Astrocyte of the hippocampus (primary cell): Measurements from ENCODE around the gene SPPL3.
"Not testable (repeated sequence)": the region's sequence is repeated elsewhere in the genome, so short reads cannot be mapped to it uniquely, and the experiment has no call there.

Experiments
- DNase-seq: peaks from one replicate; pipeline ENCODE4 v3.0.0; 2011; ENCODE audit warnings: low read depth, low spot score

Gene SPPL3

GRCh38 chr12:120844768-120845449 lies 59.2 kb downstream of the SPPL3 start:
- DNase-seq = no peak

DNA sequence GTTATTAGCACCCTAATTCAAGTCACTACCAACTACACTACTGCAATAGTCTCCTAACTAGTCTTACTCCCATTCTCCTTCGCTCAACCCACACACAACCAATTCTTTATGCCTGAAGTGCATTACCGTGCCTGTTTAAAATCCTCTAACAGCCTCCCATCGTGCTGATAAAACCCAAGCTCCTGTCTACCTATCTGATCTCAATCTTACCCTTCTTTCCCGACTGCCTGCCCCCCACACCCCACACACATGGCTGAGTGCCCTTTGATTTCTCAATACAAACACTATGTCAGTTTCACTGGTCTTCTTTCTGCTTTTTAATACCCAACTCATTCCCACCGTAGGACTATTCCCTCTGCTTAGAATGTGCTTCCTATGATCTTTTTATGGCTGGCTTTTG lies 59.9 kb downstream of the SPPL3 start:
- no peak for DNase-seq

- no peak for DNase-seq
These were observed 60.7 kb downstream of the SPPL3 start for GRCh38 chr12:120843472-120843871.

- DNase-seq = no peak
These were observed 61.6 kb downstream of the SPPL3 start for GRCh38 chr12:120842595-120842994.

- DNase-seq = no peak
These were observed 62.6 kb downstream of the SPPL3 start for GRCh38 chr12:120841525-120841924.

- no peak for DNase-seq
These were observed 64.7 kb downstream of the SPPL3 start for GRCh38 chr12:120839503-120839902.

GRCh38 chr12:120838629-120839383 lies 65.4 kb downstream of the SPPL3 start:
- not testable (repeated sequence) for DNase-seq

- DNase-seq = no peak
These were observed 68.0 kb downstream of the SPPL3 start for GRCh38 chr12:120836114-120836684.

GRCh38 chr12:120835657-120836056 lies 68.5 kb downstream of the SPPL3 start:
- DNase-seq = peak; percentile 29

GRCh38 chr12:120835304-120835612 lies 68.9 kb downstream of the SPPL3 start:
- DNase-seq = no peak

DNA sequence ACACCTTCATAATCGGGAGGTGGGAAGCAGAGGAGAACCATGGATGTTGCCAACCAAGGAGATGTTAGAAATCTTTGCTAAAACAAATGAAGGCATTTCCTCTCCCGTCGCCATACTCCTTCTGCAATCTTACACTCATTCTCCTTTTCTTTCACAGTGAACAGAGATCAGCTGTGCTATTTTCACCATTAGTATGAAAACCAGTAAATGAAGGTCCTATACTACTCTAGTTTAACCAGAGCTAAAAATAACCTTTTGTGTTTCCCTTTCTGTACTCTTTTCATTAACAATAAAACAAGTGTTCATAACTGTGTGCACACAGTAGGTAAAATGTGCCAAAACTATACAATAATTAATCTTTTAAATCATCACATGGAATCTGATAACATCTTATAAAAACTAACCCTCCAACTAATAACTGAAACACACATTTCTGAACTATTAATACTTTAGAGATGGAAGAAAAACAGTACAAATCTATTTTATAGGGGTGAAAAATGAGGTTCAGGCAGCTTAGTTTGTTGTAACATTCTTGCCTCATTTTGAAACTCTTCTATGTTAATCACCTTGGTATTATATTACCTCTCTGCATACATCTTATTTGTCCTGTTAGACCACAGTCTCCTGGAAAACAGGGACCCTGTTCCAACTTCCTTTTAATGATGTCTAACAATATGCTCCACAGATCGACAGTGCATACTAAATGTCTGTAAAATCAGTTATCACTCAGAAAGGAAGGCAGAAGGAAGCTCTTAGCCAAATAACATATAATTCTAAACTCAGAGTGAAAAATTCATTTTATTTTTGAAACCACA lies 69.5 kb downstream of the SPPL3 start:
- no peak for DNase-seq

DNA sequence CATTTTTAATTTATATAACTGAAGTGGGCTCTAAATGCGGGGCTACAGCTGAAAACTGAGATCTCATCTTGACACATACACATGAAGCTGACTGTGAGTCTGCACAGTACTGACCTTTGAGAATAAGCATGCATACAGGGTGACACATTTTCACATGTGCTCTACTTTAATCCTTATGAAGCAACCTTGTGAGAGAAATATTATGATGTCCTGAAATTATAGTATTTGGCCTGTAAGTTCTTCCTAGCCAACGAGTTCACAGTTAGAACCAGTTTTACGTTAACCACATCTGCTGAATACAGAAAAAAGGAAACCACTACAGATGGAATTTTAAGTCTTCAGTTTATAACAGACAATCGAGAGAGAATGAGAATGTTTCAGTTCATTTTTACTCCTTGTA lies 70.3 kb downstream of the SPPL3 start:
- DNase-seq = no peak

- DNase-seq = no peak
These were observed 71.4 kb downstream of the SPPL3 start for GRCh38 chr12:120832737-120833136.

DNA sequence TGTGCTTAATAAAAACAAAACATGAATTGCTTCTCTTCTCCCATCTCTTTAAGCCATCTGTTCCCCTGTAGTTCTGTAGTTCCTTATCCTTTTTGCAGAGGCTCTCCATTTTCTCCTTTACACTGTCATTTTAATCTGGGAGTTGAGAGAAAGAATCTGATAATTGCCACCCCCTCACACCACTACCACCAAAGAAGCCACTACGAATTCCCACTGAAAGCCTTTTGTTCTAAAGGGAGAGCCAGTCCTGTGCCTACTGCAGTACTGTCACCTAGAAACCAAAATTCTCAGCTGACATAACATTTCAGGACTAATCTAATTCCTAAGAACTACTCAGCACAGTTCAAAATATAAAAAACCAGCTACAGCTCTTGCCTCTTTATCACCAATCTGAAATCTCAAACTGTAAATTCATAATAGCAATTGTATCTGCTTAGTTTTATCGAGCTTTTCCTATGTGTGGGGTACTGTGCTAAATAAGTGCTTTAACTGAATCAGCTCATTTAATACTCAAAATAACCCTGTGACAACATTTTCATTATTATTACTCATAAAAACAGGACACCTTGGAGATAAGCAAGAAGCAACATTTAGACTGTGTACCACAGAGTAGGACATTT lies 72.4 kb downstream of the SPPL3 start:
- no peak for DNase-seq

DNA sequence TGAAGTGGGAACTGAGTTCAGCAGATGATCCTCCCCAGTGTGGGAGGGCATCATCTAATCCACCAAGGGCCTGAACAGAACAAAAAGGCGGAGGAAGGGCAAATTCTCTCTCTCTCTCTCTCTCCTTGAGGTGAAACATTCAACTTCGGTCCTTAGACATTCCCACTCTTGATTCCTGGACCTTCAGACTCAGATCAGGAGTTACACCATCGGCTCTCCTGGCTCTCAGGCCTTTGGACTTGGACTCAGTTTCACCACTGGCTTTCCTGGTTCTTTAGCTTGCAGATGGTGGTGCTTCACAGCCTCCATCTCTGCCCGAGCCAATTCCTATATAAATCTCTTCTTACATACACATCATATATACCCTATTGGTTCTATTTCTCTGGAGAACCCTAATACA lies 73.2 kb downstream of the SPPL3 start:
- no peak for DNase-seq

- DNase-seq = no peak
These were observed 73.9 kb downstream of the SPPL3 start for GRCh38 chr12:120830052-120830940.

DNA sequence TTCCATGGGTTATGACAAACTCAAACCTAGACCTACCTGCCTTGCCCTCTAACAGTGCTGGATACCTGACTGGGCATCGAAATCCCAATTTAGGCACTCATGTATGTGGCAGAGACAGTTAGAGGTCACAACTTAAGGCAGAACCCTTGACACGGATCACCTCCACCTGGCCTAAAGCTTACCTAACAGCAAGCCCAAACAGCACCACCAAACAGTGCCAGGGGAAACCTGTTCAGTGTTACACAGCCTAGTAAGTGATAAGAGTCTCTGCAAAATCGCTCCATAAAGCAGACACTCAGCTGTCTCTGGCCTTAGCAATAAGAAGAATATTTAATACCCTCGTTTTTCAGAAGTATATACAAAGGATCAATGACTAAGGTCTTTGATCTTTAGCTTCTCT lies 77.8 kb downstream of the SPPL3 start:
- DNase-seq = no peak

- DNase-seq = no peak
These were observed 78.8 kb downstream of the SPPL3 start for GRCh38 chr12:120825337-120825736.

- no peak for DNase-seq
These were observed 81.2 kb downstream of the SPPL3 start for GRCh38 chr12:120822832-120823503.

DNA sequence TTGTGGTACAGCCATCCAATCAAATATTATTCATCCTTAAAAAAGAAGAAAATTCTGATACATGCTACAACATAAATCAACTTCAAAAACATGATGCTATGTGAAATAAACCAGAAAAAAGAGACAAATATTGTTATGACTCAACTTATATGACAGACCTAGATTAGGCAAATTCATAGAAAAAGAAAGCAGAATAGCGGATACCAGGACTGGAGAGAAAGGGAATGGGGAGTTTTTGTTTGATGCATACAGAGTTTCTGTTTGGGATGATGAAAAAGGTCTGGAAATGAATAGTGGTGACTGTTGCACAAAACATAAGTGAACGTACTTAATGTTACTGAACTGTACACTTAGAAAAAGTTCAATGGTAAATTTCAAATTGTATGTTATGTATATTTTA lies 82.3 kb downstream of the SPPL3 start:
- no peak for DNase-seq
